ENCODE measurements around the gene PRXL2A. TPM values are rescaled to one million over a fixed set of nuclear protein-coding genes. Genes with fewer than 3 reads are reported as not detected.

The PRXL2A gene
- total RNA-seq, 1 experiment from 2014 or later = 47.1 TPM

- H3K4me3 Mint-ChIP-seq = peak overlapping the region in 1 of 2 experiments; percentile 19; a peak in 2 of 5 replicates
- peaks cover 0 to 2% (median 0%) of the 10 kb centered on the region in 3 experiments; a peak in 2 of 7 replicates for H3K36me3 Mint-ChIP-seq (ENCODE audit: insufficient read depth in 1 of 3, low read depth in 3 of 3)
- TF ChIP-seq CTCF (conservative IDR thresholded peaks at IDR 0.05) = no peak; the same call in 2 of the 3 replicates
- H2BK12ac ChIP-seq (ENCODE audit: insufficient read length, low read depth, low read length) = no peak overlapping the region
- H3K4ac ChIP-seq (ENCODE audit: low read depth, low read length) = no peak overlapping the region
- H3K23ac ChIP-seq (ENCODE audit: insufficient read length, low read depth, low read length) = no peak overlapping the region
- peaks cover 73 to 77% of the 10 kb centered on the region in 2 experiments for H3K4me1 Mint-ChIP-seq
- H3K27ac ChIP-seq (ENCODE audit: insufficient read length, low read depth, low read length) = no peak overlapping the region
- peaks cover 26% of the 10 kb centered on the region for H3K4me1 ChIP-seq (ENCODE audit: insufficient read depth, low read length)
- peaks cover 10% of the 10 kb centered on the region for H3K27me3 Mint-ChIP-seq (ENCODE audit: low read depth)
- no peak overlapping the region for H2AK5ac ChIP-seq (ENCODE audit: insufficient read length, low read length)
- no peak overlapping the region for H2BK5ac ChIP-seq (ENCODE audit: insufficient read length, low read length)
- peaks cover 13% of the 10 kb centered on the region for H3K23me2 ChIP-seq (ENCODE audit: insufficient read length, low read depth, low read length, poor library complexity, severe bottlenecking)
- WGBS (ENCODE audit: extremely low coverage, insufficient read length, low lambda C conversion rate) = no CpG with 5 or more reads among the region's 4 CpGs
- peak overlapping the region in 2 of 3 experiments; percentile 4 to 63; a peak in 1 of 7 replicates for H3K27ac Mint-ChIP-seq
- H2BK120ac ChIP-seq (ENCODE audit: low read depth, low read length, poor library complexity, severe bottlenecking) = no peak overlapping the region
- H2AFZ ChIP-seq (ENCODE audit: low read length) = no peak overlapping the region
- no peak overlapping the region for H3T11ph ChIP-seq (ENCODE audit: low read length)
- H3K56ac ChIP-seq (ENCODE audit: insufficient read length, low read depth, low read length) = no peak overlapping the region
- no peak for DNase-seq
- no peak overlapping the region for H3K4me2 ChIP-seq (ENCODE audit: insufficient read depth, insufficient read length, low read length)
- H3K9ac ChIP-seq (ENCODE audit: extremely low read depth, insufficient read length, low read length) = no peak overlapping the region
- no peaks in the 10 kb centered on the region for H3K9me3 Mint-ChIP-seq
- no peak overlapping the region for H4K8ac ChIP-seq (replicated peaks; ENCODE audit: insufficient read length, low read depth, low read length)
- H2BK15ac ChIP-seq (ENCODE audit: low read depth, low read length) = no peak overlapping the region
- H4K5ac ChIP-seq (ENCODE audit: insufficient read length, low read depth, low read length) = no peak overlapping the region
- no peak overlapping the region for H2BK20ac ChIP-seq (ENCODE audit: low read depth, low read length, poor library complexity, severe bottlenecking)
- H3K79me2 ChIP-seq (ENCODE audit: insufficient read depth, low read length) = peaks cover 29% of the 10 kb centered on the region; the same call in 1 of the 2 replicates
- no peaks in the 10 kb centered on the region for H3K9me3 ChIP-seq (ENCODE audit: control insufficient read depth, low read depth, low read length)
- no peak overlapping the region for H4K91ac ChIP-seq (ENCODE audit: insufficient read length, low read depth, low read length)
- H3K18ac ChIP-seq (ENCODE audit: insufficient read length, low read depth, low read length) = no peak overlapping the region
- H3K27me3 ChIP-seq (ENCODE audit: insufficient read depth, low read length) = no peaks in the 10 kb centered on the region; the same call in 1 of the 2 replicates
- H3K14ac ChIP-seq (ENCODE audit: insufficient read depth, low read length) = no peak overlapping the region; the same call in 1 of the 2 replicates
- H4K20me1 ChIP-seq (ENCODE audit: control insufficient read depth, insufficient read depth, insufficient read length) = peaks cover 9% of the 10 kb centered on the region
- peaks cover 9% of the 10 kb centered on the region for H3K79me1 ChIP-seq (ENCODE audit: insufficient read depth, low read depth, low read length, poor library complexity, severe bottlenecking)
Observed at GRCh38 chr10:80458263-80458625, 49.9 kb downstream of the PRXL2A start.
